Adrenal gland (tissue), 12 donors: Measurements from ENCODE around the gene XDH. TPM values are rescaled to one million over a fixed set of nuclear protein-coding genes. Genes with fewer than 3 reads are reported as not detected.

Source experiments
- DNase-seq, 7 donors: peaks; one replicate each; pipeline ENCODE4 v3.0.0-alpha.2; 2019 to 2020
- H3K27ac ChIP-seq, 5 donors: fragments of 200-600 bp; sonication (generic) in 4 of 5; 1 replicate in 3 of 5; 2 replicates in 2 of 5; pipeline versions ENCODE4 v1.5.1 to v1.8.0; 2016 to 2020; ENCODE audit warnings: mild to moderate bottlenecking in 1 of 5
- H3K27me3 ChIP-seq: fragments of 200-600 bp; 2 replicates; pipeline ENCODE4 v1.8.0; 2021
- H3K36me3 ChIP-seq, 2 donors: fragments of 200-600 bp; replicated peaks in 1 of 2; 1 replicate in 1 of 2; 2 replicates in 1 of 2; pipeline versions ENCODE4 v1.5.1 to v1.8.0; 2018 to 2022
- H3K4me1 ChIP-seq, 2 donors: fragments of 200-600 bp; replicated peaks in 1 of 2; 1 replicate in 1 of 2; 2 replicates in 1 of 2; pipeline versions ENCODE4 v1.5.1 to v1.8.0; 2018 to 2021
- H3K4me3 ChIP-seq, 4 donors: fragments of 200-600 bp; sonication (generic) in 3 of 4; one replicate each; pipeline ENCODE4 v1.5.1; 2016 to 2018
- H3K9me3 ChIP-seq, 3 donors: fragments of 200-600 bp; sonication (generic) in 1 of 3; replicated peaks in 1 of 3; 1 replicate in 2 of 3; 2 replicates in 1 of 3; pipeline versions ENCODE4 v1.5.1 to v1.8.0; 2016 to 2021
- CTCF ChIP-seq, 6 experiments: fragments of 450-650 bp in 4 of 6; fragments of 200-600 bp in 2 of 6; sonication (generic) in 1 of 6; IDR thresholded peaks; 1 replicate in 5 of 6; 2 replicates in 1 of 6; pipeline versions ENCODE4 v1.5.1 to v1.8.0; 2016 to 2021; ENCODE audit warnings: antibody characterized with exemption in 6 of 6, mild to moderate bottlenecking in 2 of 6, moderate library complexity in 1 of 6
- POLR2A ChIP-seq, 2 donors: fragments of 450-650 bp; IDR thresholded peaks; one replicate each; pipeline ENCODE4 v1.6.1; 2017; ENCODE audit warnings: antibody characterized with exemption in 2 of 2, mild to moderate bottlenecking in 2 of 2, moderate library complexity in 1 of 2
- WGBS, 4 donors: extraction: QIAGEN DNeasy Blood & Tissue Kit in 2 of 4; methylation state at CpG; one replicate each; pipeline versions ENCODE4 v1.1.5 to v1.1.7; 2013 to 2017; 5-methylcytosine and 5-hydroxymethylcytosine counted together
- intact Hi-C, 2 donors: fragments of 100-400 bp; cut with DNase I; formaldehyde crosslinking; loops; one replicate each; pipeline versions ENCODE4 v1.14.1 to v1.15.0; 2022 to 2023
- polyA plus RNA-seq, 3 donors: library from polyadenylated mRNA; stranded (reverse); fragments of 200-250 nt in 2 of 3; fragments of 350-450 nt in 1 of 3; fragmentation: Illumina TruSeq in 1 of 3; extraction: RNeasy Lipid Tissue Mini Kit (QIAGEN cat#74804) in 1 of 3; gene quantifications; one replicate each; pipeline ENCODE4 v1.2.3, GENCODE V29; 2013 to 2014
- total RNA-seq, 9 donors: library from RNA; depleted of rRNA in 4 of 9; stranded (reverse); fragments of >200 nt in 4 of 9; fragments of 120-200 nt in 1 of 9; fragmentation: NEBNext Ultra II Directional in 1 of 9; extraction: Animal tissue kit (Norgen Biotek cat#: 25700) in 1 of 9; gene quantifications; one replicate each; pipeline versions ENCODE4 v1.1.0 to v1.2.4, GENCODE V29; 2013 to 2023
- donor health status: healthy with polysubstance abuse.
- donor health status: Bipolar disorder and iron deficiency.
- donor health status: DM: yes; HTN: yes; CAD: no.
- donor health status: DM: no; HTN: no; CAD: no.
- donor health status: DM: no; HTN: no; CAD: no.
- donor health status: DM: yes; HTN: yes; CAD: no.

XDH gene
- total and polyA plus RNA-seq, 12 donors: under 0.01 to 0.11 TPM; not detected in 10

- DNase-seq: no peak
- no peak for TF ChIP-seq CTCF (IDR thresholded peaks at IDR 0.05)
- TF ChIP-seq POLR2A (IDR thresholded peaks at IDR 0.05): no peak
Measured at GRCh38 chr2:31349160-31349559, 65.4 kb downstream of the XDH start.

GRCh38 chr2:31348618-31349017 lies 65.9 kb downstream of the XDH start:
- DNase-seq: no peak
- no peaks in the 10 kb centered on the region for H3K4me1 ChIP-seq
- no peaks in the 10 kb centered on the region for H3K36me3 ChIP-seq
- TF ChIP-seq CTCF (IDR thresholded peaks at IDR 0.05) (no peak), POLR2A (IDR thresholded peaks at IDR 0.05) (no peak)
- WGBS, 4 donors: 79 to 83% (median 80%) methylated on average over 5 of the region's 5 CpGs
- H3K27me3 ChIP-seq: no peaks in the 10 kb centered on the region
- intact Hi-C loops: no loop called here
- no peaks in the 10 kb centered on the region for H3K9me3 ChIP-seq
- no peak overlapping the region for H3K27ac ChIP-seq
- H3K4me3 ChIP-seq: no peak overlapping the region

More at GRCh38 chr2:31349160-31349559, 65.4 kb downstream of the XDH start:
- no peaks in the 10 kb centered on the region for H3K36me3 ChIP-seq
- H3K4me3 ChIP-seq: no peak overlapping the region
- H3K27me3 ChIP-seq: no peaks in the 10 kb centered on the region
- no peaks in the 10 kb centered on the region for H3K4me1 ChIP-seq
- H3K9me3 ChIP-seq: no peaks in the 10 kb centered on the region
- intact Hi-C loops: no loop called here
- no peak overlapping the region for H3K27ac ChIP-seq
- 78 to 93% (median 91%) methylated on average over 7 of the region's 7 CpGs for WGBS, 4 donors

- H3K4me1 ChIP-seq: no peaks in the 10 kb centered on the region
- H3K4me3 ChIP-seq: no peak overlapping the region
- no peaks in the 10 kb centered on the region for H3K36me3 ChIP-seq
- no peaks in the 10 kb centered on the region for H3K27me3 ChIP-seq
- TF ChIP-seq POLR2A (IDR thresholded peaks at IDR 0.05) (no peak), CTCF (IDR thresholded peaks at IDR 0.05) (no peak)
- no peaks in the 10 kb centered on the region for H3K9me3 ChIP-seq
- no peak overlapping the region for H3K27ac ChIP-seq
- WGBS, 4 donors: 66 to 79% (median 78%) methylated on average over 9 of the region's 9 CpGs
- intact Hi-C loops: no loop called here
- no peak for DNase-seq
Measured at GRCh38 chr2:31347750-31348149, 66.8 kb downstream of the XDH start.

GRCh38 chr2:31347319-31347718 lies 67.2 kb downstream of the XDH start:
- no peak for DNase-seq
- Histone ChIP-seq H3K4me3 (no peak overlapping the region), H3K27ac (no peak overlapping the region), H3K27me3 (no peaks in the 10 kb centered on the region), H3K9me3 (no peaks in the 10 kb centered on the region), H3K36me3 (no peaks in the 10 kb centered on the region), H3K4me1 (no peaks in the 10 kb centered on the region)
- no peak for TF ChIP-seq CTCF (IDR thresholded peaks at IDR 0.05)
- no peak for TF ChIP-seq POLR2A (IDR thresholded peaks at IDR 0.05)
- intact Hi-C loops: no loop called here
- WGBS, 4 donors: 65 to 88% (median 85%) methylated on average over 3 to 6 of the region's 6 CpGs
